HEK293 (cell line): ENCODE results near the gene OPN4.

Experiments used
- FEZF1 ChIP-seq: fragments of 450-650 bp; formaldehyde crosslinking; IDR thresholded peaks from 2 replicates; pipeline ENCODE4 v1.5.1; 2016; ENCODE audit warnings: missing biosample characterization, missing genetic modification characterization
- GLI2 ChIP-seq: fragments of 450-650 bp; formaldehyde crosslinking; IDR thresholded peaks from 2 replicates; pipeline ENCODE4; 2017; ENCODE audit warnings: missing biosample characterization, missing genetic modification characterization, low read depth, borderline replicate concordance
- GLIS1 ChIP-seq: fragments of 450-650 bp; formaldehyde crosslinking; IDR thresholded peaks from 2 replicates; pipeline ENCODE4 v1.5.1; 2016; ENCODE audit warnings: missing biosample characterization, missing genetic modification characterization
- IKZF3 ChIP-seq: fragments of 450-650 bp; IDR thresholded peaks from 2 replicates; pipeline ENCODE4 v1.5.0; 2018; ENCODE audit warnings: missing biosample characterization, mild to moderate bottlenecking, missing genetic modification characterization, moderate library complexity
- KLF8 ChIP-seq: fragments of 450-650 bp; formaldehyde crosslinking; IDR thresholded peaks from 2 replicates; pipeline ENCODE4 v1.5.1; 2016; ENCODE audit warnings: missing biosample characterization, missing genetic modification characterization
- KLF9 ChIP-seq: fragments of 450-650 bp; formaldehyde crosslinking; IDR thresholded peaks from 2 replicates; pipeline ENCODE4 v1.5.1; 2016; ENCODE audit warnings: missing biosample characterization, missing genetic modification characterization, low read depth
- MZF1 ChIP-seq: fragments of 450-650 bp; formaldehyde crosslinking; IDR thresholded peaks from 2 replicates; pipeline ENCODE4 v1.5.1; 2017; ENCODE audit warnings: missing biosample characterization, missing genetic modification characterization, borderline replicate concordance
- SCRT1 ChIP-seq: fragments of 450-650 bp; formaldehyde crosslinking; IDR thresholded peaks from 2 replicates; pipeline ENCODE4 v1.5.1; 2016; ENCODE audit warnings: missing biosample characterization, missing genetic modification characterization, borderline replicate concordance
- SCRT2 ChIP-seq: fragments of 450-650 bp; formaldehyde crosslinking; IDR thresholded peaks from 2 replicates; pipeline ENCODE4 v1.5.1; 2016; ENCODE audit warnings: missing biosample characterization, missing genetic modification characterization
- WT1 ChIP-seq: fragments of 450-650 bp; formaldehyde crosslinking; IDR thresholded peaks from 2 replicates; pipeline ENCODE4 v1.5.1; 2016; ENCODE audit warnings: missing biosample characterization, missing genetic modification characterization
- ZBTB17 ChIP-seq: fragments of 450-650 bp; formaldehyde crosslinking; IDR thresholded peaks from 2 replicates; pipeline ENCODE4 v1.5.1; 2016; ENCODE audit warnings: missing biosample characterization, missing genetic modification characterization
- ZBTB8A ChIP-seq: fragments of 450-650 bp; formaldehyde crosslinking; IDR thresholded peaks from 2 replicates; pipeline ENCODE4 v1.5.1; 2016; ENCODE audit warnings: missing biosample characterization, missing genetic modification characterization
- ZNF121 ChIP-seq: fragments of 450-650 bp; formaldehyde crosslinking; IDR thresholded peaks from 2 replicates; pipeline ENCODE4 v1.5.1; 2016; ENCODE audit warnings: missing biosample characterization, missing genetic modification characterization
- ZNF184 ChIP-seq: fragments of 450-650 bp; IDR thresholded peaks from 2 replicates; pipeline ENCODE4 v1.5.1; 2018; ENCODE audit warnings: missing biosample characterization, mild to moderate bottlenecking, missing genetic modification characterization
- ZNF24 ChIP-seq: fragments of 450-650 bp; formaldehyde crosslinking; IDR thresholded peaks from 2 replicates; pipeline ENCODE4 v1.5.1; 2016; ENCODE audit warnings: missing biosample characterization, missing genetic modification characterization
- ZNF335 ChIP-seq: fragments of 450-650 bp; formaldehyde crosslinking; conservative IDR thresholded peaks from 2 replicates; pipeline ENCODE4 v1.5.1; 2016; ENCODE audit warnings: missing biosample characterization, missing genetic modification characterization
- ZNF391 ChIP-seq: fragments of 450-650 bp; formaldehyde crosslinking; IDR thresholded peaks from 2 replicates; pipeline ENCODE4 v1.5.1; 2016; ENCODE audit warnings: low read depth, missing biosample characterization, missing genetic modification characterization, borderline replicate concordance
- ZNF433 ChIP-seq: fragments of 450-650 bp; formaldehyde crosslinking; IDR thresholded peaks from 2 replicates; pipeline ENCODE4 v1.5.1; 2016; ENCODE audit warnings: missing biosample characterization, missing genetic modification characterization, low read depth
- ZNF473 ChIP-seq: fragments of 450-650 bp; formaldehyde crosslinking; IDR thresholded peaks from 2 replicates; pipeline ENCODE4 v1.5.1; 2017; ENCODE audit warnings: missing biosample characterization, missing genetic modification characterization
- ZNF558 ChIP-seq: fragments of 450-650 bp; formaldehyde crosslinking; IDR thresholded peaks from 2 replicates; pipeline ENCODE4 v1.5.1; 2016; ENCODE audit warnings: missing biosample characterization, missing genetic modification characterization
- ZNF560 ChIP-seq: fragments of 450-650 bp; formaldehyde crosslinking; IDR thresholded peaks from 2 replicates; pipeline ENCODE4 v1.5.1; 2017; ENCODE audit warnings: missing biosample characterization, missing genetic modification characterization, borderline replicate concordance
- ZNF561 ChIP-seq: fragments of 450-650 bp; IDR thresholded peaks from 2 replicates; pipeline ENCODE4 v1.5.1; 2018; ENCODE audit warnings: missing biosample characterization, missing genetic modification characterization, borderline replicate concordance
- ZNF624 ChIP-seq: fragments of 450-650 bp; formaldehyde crosslinking; IDR thresholded peaks from 2 replicates; pipeline ENCODE4 v1.5.1; 2017; ENCODE audit warnings: missing biosample characterization, missing genetic modification characterization
- ZNF664 ChIP-seq: fragments of 450-650 bp; formaldehyde crosslinking; IDR thresholded peaks from 2 replicates; pipeline ENCODE4 v1.5.1; 2016; ENCODE audit warnings: missing biosample characterization, missing genetic modification characterization
- ZSCAN23 ChIP-seq: fragments of 450-650 bp; formaldehyde crosslinking; IDR thresholded peaks from 2 replicates; pipeline ENCODE4 v1.5.1; 2016; ENCODE audit warnings: missing biosample characterization, missing genetic modification characterization
- ZSCAN30 ChIP-seq: fragments of 450-650 bp; IDR thresholded peaks from 2 replicates; pipeline ENCODE4 v1.5.1; 2018; ENCODE audit warnings: missing biosample characterization, mild to moderate bottlenecking, missing genetic modification characterization, moderate library complexity
- TF ChIP-seq, protein P1 (sequence below): fragments of 450-650 bp; formaldehyde crosslinking; IDR thresholded peaks from 2 replicates; pipeline ENCODE4 v1.5.1; 2016; ENCODE audit warnings: missing biosample characterization, missing genetic modification characterization
- TF ChIP-seq, protein P2 (sequence below): fragments of 450-650 bp; formaldehyde crosslinking; IDR thresholded peaks from 2 replicates; pipeline ENCODE4 v1.5.1; 2016; ENCODE audit warnings: missing biosample characterization, missing genetic modification characterization, borderline replicate concordance
- TF ChIP-seq, protein P3 (sequence below): fragments of 450-650 bp; formaldehyde crosslinking; IDR thresholded peaks from 2 replicates; pipeline ENCODE4 v1.5.1; 2016; ENCODE audit warnings: missing biosample characterization, missing genetic modification characterization, low read depth
- TF ChIP-seq, protein P4 (sequence below): fragments of 450-650 bp; formaldehyde crosslinking; IDR thresholded peaks from 2 replicates; pipeline ENCODE4 v1.5.1; 2016; ENCODE audit warnings: missing biosample characterization, missing genetic modification characterization

The OPN4 gene

DNA sequence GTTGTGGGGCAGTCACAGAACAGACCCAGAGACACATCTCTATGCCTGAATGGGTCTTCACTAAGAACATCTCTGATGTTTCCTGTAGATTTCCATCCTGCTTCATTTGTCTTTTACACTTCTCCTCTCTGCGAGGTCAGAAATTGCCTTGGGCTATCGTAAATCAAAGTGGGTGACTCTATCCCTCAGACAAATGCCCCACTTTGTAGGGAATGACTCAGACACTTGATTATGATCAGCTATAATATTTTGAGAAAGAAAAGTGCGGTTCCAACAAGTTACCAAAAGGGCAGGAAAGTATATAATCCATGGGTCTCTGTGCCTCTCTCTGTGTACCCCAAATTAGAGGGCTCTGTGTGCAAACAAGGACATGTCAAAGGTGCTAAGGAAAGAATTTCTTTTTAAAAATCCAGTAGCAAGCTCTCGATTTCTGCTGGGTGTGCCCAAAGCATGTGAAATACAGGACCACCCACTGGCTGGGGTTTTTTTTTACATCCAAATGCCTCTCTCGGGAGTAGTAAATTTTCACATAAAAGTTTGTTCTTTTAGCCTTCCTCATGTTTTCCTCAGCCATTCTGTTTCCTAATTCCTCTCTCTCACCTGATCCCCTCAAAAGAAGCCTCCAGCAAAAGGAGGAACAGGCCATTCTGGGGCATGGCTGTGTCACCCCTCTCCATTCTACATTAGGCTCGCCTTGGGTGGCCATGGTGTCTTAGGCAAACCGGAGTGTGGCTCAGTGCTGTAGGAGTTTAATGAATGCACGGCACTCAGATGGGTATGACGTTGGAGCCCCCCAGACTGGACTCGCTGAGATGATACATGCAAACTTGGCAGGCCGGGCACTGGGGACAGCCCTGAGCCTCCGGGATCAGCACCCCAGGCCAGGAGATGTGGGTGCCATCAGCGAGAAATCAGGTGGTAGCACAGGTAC is 6.3 kb upstream of the OPN4 start (continued):
- TF ChIP-seq ZSCAN30 (tag by site-specific recombination) (0 out of 2 replicates have a peak, but pooled peaks have one; percentile 8), GLIS1 (tag by site-specific recombination) (peak; percentile 57), FEZF1 (tag by site-specific recombination) (peak; percentile 98), ZNF335 (tag by site-specific recombination) (0 out of 2 replicates have a peak, but pooled peaks have one; percentile 28), ZNF184 (tag by site-specific recombination) (no peak; the same call in 1 of the 2 replicates), IKZF3 (tag by site-specific recombination) (peak; percentile 57; the same call in 1 of the 2 replicates), SCRT2 (tag by site-specific recombination) (peak; percentile 80; the same call in 1 of the 2 replicates), ZNF624 (tag by site-specific recombination) (no peak), ZNF560 (tag by site-specific recombination) (no peak), WT1 (tag by site-specific recombination) (0 out of 2 replicates have a peak, but pooled peaks have one; percentile 59), KLF9 (tag by site-specific recombination) (peak; percentile 27; the same call in 1 of the 2 replicates), ZNF121 (tag by site-specific recombination) (no peak), ZNF561 (peak; percentile 74), ZNF391 (tag by site-specific recombination) (no peak), ZNF433 (tag by site-specific recombination) (no peak), KLF8 (tag by site-specific recombination) (peak; percentile 53), ZNF24 (peak; percentile 18; the same call in 1 of the 2 replicates), ZSCAN23 (tag by site-specific recombination) (peak; percentile 67), ZNF558 (peak; percentile 50; the same call in 1 of the 2 replicates), SCRT1 (tag by site-specific recombination) (0 out of 2 replicates have a peak, but pooled peaks have one; percentile 62), MZF1 (tag by site-specific recombination) (peak; percentile 31; the same call in 1 of the 2 replicates), ZNF473 (tag by site-specific recombination) (no peak), ZBTB17 (tag by site-specific recombination) (peak; percentile 51; the same call in 1 of the 2 replicates), ZBTB8A (tag by site-specific recombination) (peak; percentile 41), ZNF664 (tag by site-specific recombination) (peak; percentile 5; the same call in 1 of the 2 replicates), GLI2 (peak; percentile 45; the same call in 1 of the 2 replicates)
- TF ChIP-seq, protein P1, sequence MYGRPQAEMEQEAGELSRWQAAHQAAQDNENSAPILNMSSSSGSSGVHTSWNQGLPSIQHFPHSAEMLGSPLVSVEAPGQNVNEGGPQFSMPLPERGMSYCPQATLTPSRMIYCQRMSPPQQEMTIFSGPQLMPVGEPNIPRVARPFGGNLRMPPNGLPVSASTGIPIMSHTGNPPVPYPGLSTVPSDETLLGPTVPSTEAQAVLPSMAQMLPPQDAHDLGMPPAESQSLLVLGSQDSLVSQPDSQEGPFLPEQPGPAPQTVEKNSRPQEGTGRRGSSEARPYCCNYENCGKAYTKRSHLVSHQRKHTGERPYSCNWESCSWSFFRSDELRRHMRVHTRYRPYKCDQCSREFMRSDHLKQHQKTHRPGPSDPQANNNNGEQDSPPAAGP (tag by site-specific recombination): peak; percentile 66
- TF ChIP-seq, protein P2, sequence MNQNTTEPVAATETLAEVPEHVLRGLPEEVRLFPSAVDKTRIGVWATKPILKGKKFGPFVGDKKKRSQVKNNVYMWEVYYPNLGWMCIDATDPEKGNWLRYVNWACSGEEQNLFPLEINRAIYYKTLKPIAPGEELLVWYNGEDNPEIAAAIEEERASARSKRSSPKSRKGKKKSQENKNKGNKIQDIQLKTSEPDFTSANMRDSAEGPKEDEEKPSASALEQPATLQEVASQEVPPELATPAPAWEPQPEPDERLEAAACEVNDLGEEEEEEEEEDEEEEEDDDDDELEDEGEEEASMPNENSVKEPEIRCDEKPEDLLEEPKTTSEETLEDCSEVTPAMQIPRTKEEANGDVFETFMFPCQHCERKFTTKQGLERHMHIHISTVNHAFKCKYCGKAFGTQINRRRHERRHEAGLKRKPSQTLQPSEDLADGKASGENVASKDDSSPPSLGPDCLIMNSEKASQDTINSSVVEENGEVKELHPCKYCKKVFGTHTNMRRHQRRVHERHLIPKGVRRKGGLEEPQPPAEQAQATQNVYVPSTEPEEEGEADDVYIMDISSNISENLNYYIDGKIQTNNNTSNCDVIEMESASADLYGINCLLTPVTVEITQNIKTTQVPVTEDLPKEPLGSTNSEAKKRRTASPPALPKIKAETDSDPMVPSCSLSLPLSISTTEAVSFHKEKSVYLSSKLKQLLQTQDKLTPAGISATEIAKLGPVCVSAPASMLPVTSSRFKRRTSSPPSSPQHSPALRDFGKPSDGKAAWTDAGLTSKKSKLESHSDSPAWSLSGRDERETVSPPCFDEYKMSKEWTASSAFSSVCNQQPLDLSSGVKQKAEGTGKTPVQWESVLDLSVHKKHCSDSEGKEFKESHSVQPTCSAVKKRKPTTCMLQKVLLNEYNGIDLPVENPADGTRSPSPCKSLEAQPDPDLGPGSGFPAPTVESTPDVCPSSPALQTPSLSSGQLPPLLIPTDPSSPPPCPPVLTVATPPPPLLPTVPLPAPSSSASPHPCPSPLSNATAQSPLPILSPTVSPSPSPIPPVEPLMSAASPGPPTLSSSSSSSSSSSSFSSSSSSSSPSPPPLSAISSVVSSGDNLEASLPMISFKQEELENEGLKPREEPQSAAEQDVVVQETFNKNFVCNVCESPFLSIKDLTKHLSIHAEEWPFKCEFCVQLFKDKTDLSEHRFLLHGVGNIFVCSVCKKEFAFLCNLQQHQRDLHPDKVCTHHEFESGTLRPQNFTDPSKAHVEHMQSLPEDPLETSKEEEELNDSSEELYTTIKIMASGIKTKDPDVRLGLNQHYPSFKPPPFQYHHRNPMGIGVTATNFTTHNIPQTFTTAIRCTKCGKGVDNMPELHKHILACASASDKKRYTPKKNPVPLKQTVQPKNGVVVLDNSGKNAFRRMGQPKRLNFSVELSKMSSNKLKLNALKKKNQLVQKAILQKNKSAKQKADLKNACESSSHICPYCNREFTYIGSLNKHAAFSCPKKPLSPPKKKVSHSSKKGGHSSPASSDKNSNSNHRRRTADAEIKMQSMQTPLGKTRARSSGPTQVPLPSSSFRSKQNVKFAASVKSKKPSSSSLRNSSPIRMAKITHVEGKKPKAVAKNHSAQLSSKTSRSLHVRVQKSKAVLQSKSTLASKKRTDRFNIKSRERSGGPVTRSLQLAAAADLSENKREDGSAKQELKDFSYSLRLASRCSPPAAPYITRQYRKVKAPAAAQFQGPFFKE (tag by site-specific recombination): no peak
- TF ChIP-seq, protein P3, sequence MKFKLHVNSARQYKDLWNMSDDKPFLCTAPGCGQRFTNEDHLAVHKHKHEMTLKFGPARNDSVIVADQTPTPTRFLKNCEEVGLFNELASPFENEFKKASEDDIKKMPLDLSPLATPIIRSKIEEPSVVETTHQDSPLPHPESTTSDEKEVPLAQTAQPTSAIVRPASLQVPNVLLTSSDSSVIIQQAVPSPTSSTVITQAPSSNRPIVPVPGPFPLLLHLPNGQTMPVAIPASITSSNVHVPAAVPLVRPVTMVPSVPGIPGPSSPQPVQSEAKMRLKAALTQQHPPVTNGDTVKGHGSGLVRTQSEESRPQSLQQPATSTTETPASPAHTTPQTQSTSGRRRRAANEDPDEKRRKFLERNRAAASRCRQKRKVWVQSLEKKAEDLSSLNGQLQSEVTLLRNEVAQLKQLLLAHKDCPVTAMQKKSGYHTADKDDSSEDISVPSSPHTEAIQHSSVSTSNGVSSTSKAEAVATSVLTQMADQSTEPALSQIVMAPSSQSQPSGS (tag by site-specific recombination): 0 out of 2 replicates have a peak, but pooled peaks have one; percentile 29
- TF ChIP-seq, protein P4, sequence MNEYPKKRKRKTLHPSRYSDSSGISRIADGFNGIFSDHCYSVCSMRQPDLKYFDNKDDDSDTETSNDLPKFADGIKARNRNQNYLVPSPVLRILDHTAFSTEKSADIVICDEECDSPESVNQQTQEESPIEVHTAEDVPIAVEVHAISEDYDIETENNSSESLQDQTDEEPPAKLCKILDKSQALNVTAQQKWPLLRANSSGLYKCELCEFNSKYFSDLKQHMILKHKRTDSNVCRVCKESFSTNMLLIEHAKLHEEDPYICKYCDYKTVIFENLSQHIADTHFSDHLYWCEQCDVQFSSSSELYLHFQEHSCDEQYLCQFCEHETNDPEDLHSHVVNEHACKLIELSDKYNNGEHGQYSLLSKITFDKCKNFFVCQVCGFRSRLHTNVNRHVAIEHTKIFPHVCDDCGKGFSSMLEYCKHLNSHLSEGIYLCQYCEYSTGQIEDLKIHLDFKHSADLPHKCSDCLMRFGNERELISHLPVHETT (tag by site-specific recombination): peak; percentile 55; the same call in 1 of the 2 replicates
